ENCODE data around the gene STIL.

STIL gene

GRCh38 chr1:47226121-47226838 lies 87.7 kb downstream of the STIL start:
- H3K4me3 ChIP-seq (ENCODE audit: control insufficient read depth, low read depth, low read length), result no peak overlapping the region
- no peak for DNase-seq (ENCODE audit: low read depth)
- TF ChIP-seq CTCF (IDR thresholded peaks at IDR 0.05; ENCODE audit: control insufficient read depth, insufficient read depth, low read depth, low read length, missing control alignments), result no peak

- no peak overlapping the region for H3K4me3 ChIP-seq (ENCODE audit: control insufficient read depth, low read depth, low read length)
- no peak for TF ChIP-seq CTCF (IDR thresholded peaks at IDR 0.05; ENCODE audit: control insufficient read depth, insufficient read depth, low read depth, low read length, missing control alignments)
- DNase-seq (ENCODE audit: low read depth), result no peak
Measured at GRCh38 chr1:47225430-47226100, 88.4 kb downstream of the STIL start.

GRCh38 chr1:47224676-47225399 lies 89.1 kb downstream of the STIL start:
- DNase-seq (ENCODE audit: low read depth), result no peak
- no peak for TF ChIP-seq CTCF (IDR thresholded peaks at IDR 0.05; ENCODE audit: control insufficient read depth, insufficient read depth, low read depth, low read length, missing control alignments)
- H3K4me3 ChIP-seq (ENCODE audit: control insufficient read depth, low read depth, low read length), result no peak overlapping the region

GRCh38 chr1:47223921-47224675 lies 89.8 kb downstream of the STIL start:
- H3K4me3 ChIP-seq (ENCODE audit: control insufficient read depth, low read depth, low read length), result no peak overlapping the region
- no peak for DNase-seq (ENCODE audit: low read depth)
- TF ChIP-seq CTCF (IDR thresholded peaks at IDR 0.05; ENCODE audit: control insufficient read depth, insufficient read depth, low read depth, low read length, missing control alignments), result no peak

- H3K4me3 ChIP-seq (ENCODE audit: control insufficient read depth, low read depth, low read length), result no peak overlapping the region
- no peak for DNase-seq (ENCODE audit: low read depth)
- no peak for TF ChIP-seq CTCF (IDR thresholded peaks at IDR 0.05; ENCODE audit: control insufficient read depth, insufficient read depth, low read depth, low read length, missing control alignments)
Measured at GRCh38 chr1:47223174-47223920, 90.6 kb downstream of the STIL start.

GRCh38 chr1:47222476-47222875 lies 91.5 kb downstream of the STIL start:
- no peak for TF ChIP-seq CTCF (IDR thresholded peaks at IDR 0.05; ENCODE audit: control insufficient read depth, insufficient read depth, low read depth, low read length, missing control alignments)

More at GRCh38 chr1:47222476-47222875, 91.5 kb downstream of the STIL start:
- no peak overlapping the region for H3K4me3 ChIP-seq (ENCODE audit: control insufficient read depth, low read depth, low read length)
- no peak for DNase-seq (ENCODE audit: low read depth)

All from AG09309 (cell line).